ENCODE data around the gene SULF2. TPM values are rescaled to one million over a fixed set of nuclear protein-coding genes. Genes with fewer than 3 reads are reported as not detected.

The SULF2 gene
- total RNA-seq, 1 donor from 2014 or later: 0.20 TPM

GRCh38 chr20:47770935-47771334 is 14.3 kb downstream of the SULF2 start:
- DNase-seq (no peak), ATAC-seq (ENCODE audit: low read depth) (no peak)
- H3K27me3 Mint-ChIP-seq: peaks cover 9% of the 10 kb centered on the region
- ChIA-PET CTCF (no interaction called here), POLR2A (no interaction called here)
- no peaks in the 10 kb centered on the region for H3K36me3 Mint-ChIP-seq (ENCODE audit: low read depth)
- H3K4me3 Mint-ChIP-seq: no peak overlapping the region
- H3K4me1 Mint-ChIP-seq: no peaks in the 10 kb centered on the region
- peaks cover 7% of the 10 kb centered on the region for H3K9me3 Mint-ChIP-seq
- no peak for TF ChIP-seq CTCF (IDR thresholded peaks at IDR 0.05)
- intact Hi-C loops (cut with micrococcal nuclease): no loop called here
- H3K27ac Mint-ChIP-seq: no peak overlapping the region

- intact Hi-C loops (cut with micrococcal nuclease): no loop called here
- Mint-ChIP-seq H3K4me1 (no peaks in the 10 kb centered on the region), H3K36me3 (ENCODE audit: low read depth) (no peaks in the 10 kb centered on the region), H3K9me3 (peaks cover 2% of the 10 kb centered on the region), H3K27me3 (peaks cover 23% of the 10 kb centered on the region), H3K4me3 (no peak overlapping the region), H3K27ac (no peak overlapping the region)
- ChIA-PET CTCF (no interaction called here), POLR2A (no interaction called here)
- ATAC-seq (ENCODE audit: low read depth) (no peak), DNase-seq (no peak)
- no peak for TF ChIP-seq CTCF (IDR thresholded peaks at IDR 0.05)
These were observed 17.1 kb downstream of the SULF2 start for GRCh38 chr20:47768016-47768824.

- Mint-ChIP-seq H3K9me3 (peaks cover 2% of the 10 kb centered on the region), H3K4me3 (no peak overlapping the region), H3K4me1 (no peaks in the 10 kb centered on the region), H3K27me3 (peaks cover 35% of the 10 kb centered on the region), H3K27ac (no peak overlapping the region), H3K36me3 (ENCODE audit: low read depth) (no peaks in the 10 kb centered on the region)
- POLR2A ChIA-PET: no interaction called here
- CTCF ChIA-PET: interaction anchor here (0.8 kb wide), 1 partner anchor 855 kb away, joined by 3 read pairs; no protein-coding TSS in a partner anchor
- intact Hi-C loops (cut with micrococcal nuclease): no loop called here
- no peak for TF ChIP-seq CTCF (IDR thresholded peaks at IDR 0.05)
- DNase-seq (no peak), ATAC-seq (ENCODE audit: low read depth) (no peak)
These were observed 19.3 kb downstream of the SULF2 start for GRCh38 chr20:47765691-47766594.

GRCh38 chr20:47765271-47765670 is 20.0 kb downstream of the SULF2 start:
- no peak for TF ChIP-seq CTCF (IDR thresholded peaks at IDR 0.05)
- H3K4me3 Mint-ChIP-seq: no peak overlapping the region
- no peak overlapping the region for H3K27ac Mint-ChIP-seq
- H3K9me3 Mint-ChIP-seq: peaks cover 1% of the 10 kb centered on the region
- intact Hi-C loops (cut with micrococcal nuclease): no loop called here
- POLR2A ChIA-PET: no interaction called here
- ATAC-seq (ENCODE audit: low read depth): no peak
- DNase-seq: no peak
- CTCF ChIA-PET: no interaction called here
- no peaks in the 10 kb centered on the region for H3K4me1 Mint-ChIP-seq
- H3K27me3 Mint-ChIP-seq: peaks cover 37% of the 10 kb centered on the region
- H3K36me3 Mint-ChIP-seq (ENCODE audit: low read depth): no peaks in the 10 kb centered on the region

GRCh38 chr20:47764154-47764733 is 21.0 kb downstream of the SULF2 start:
- no peaks in the 10 kb centered on the region for H3K9me3 Mint-ChIP-seq
- ChIA-PET CTCF (no interaction called here), POLR2A (no interaction called here)
- H3K36me3 Mint-ChIP-seq (ENCODE audit: low read depth): no peaks in the 10 kb centered on the region
- no peak overlapping the region for H3K4me3 Mint-ChIP-seq
- no peak for ATAC-seq (ENCODE audit: low read depth)
- no peak overlapping the region for H3K27ac Mint-ChIP-seq
- no peaks in the 10 kb centered on the region for H3K4me1 Mint-ChIP-seq
- intact Hi-C loops (cut with micrococcal nuclease): no loop called here
- H3K27me3 Mint-ChIP-seq: peaks cover 34% of the 10 kb centered on the region
- no peak for TF ChIP-seq CTCF (IDR thresholded peaks at IDR 0.05)
- DNase-seq: no peak
